OCI-LY3 (cell line): ENCODE results near the gene COPG1.

Experiments used
- H2AFZ ChIP-seq: fragments of 200-600, 300-600 bp; shearing (Covaris generic); 2 replicates; pipeline ENCODE4 v1.6.0; 2014; ENCODE audit warnings: antibody characterized with exemption, low read depth, low read length
- H3K27ac ChIP-seq: fragments of 200-600, 300-600 bp; sonication (generic); 2 replicates; pipeline ENCODE4 v1.5.1; 2014; ENCODE audit warnings: mild to moderate bottlenecking, low read length, moderate library complexity, mixed read lengths
- H3K27me3 ChIP-seq: fragments of 200-600, 300-600 bp; sonication (generic); 2 replicates; pipeline ENCODE4 v1.6.1; 2014; ENCODE audit warnings: low read depth, low read length, mixed read lengths
- H3K36me3 ChIP-seq: fragments of 200-600, 300-600 bp; sonication (generic); replicated peaks from 2 replicates; pipeline ENCODE3; 2014; ENCODE audit warnings: low read depth, low read length, mixed read lengths
- H3K4me1 ChIP-seq: fragments of 300-600, 200-600 bp; sonication (generic); 2 replicates; pipeline ENCODE4 v1.6.1; 2014; ENCODE audit warnings: low read length, mixed read lengths
- H3K4me2 ChIP-seq: fragments of 200-600, 300-600 bp; sonication (generic); 2 replicates; pipeline ENCODE4 v1.6.1; 2014; ENCODE audit warnings: low read length, mixed read lengths
- H3K4me3 ChIP-seq: fragments of 300-600, 200-600 bp; sonication (generic); 2 replicates; pipeline ENCODE4 v1.5.1; 2014; ENCODE audit warnings: antibody characterized with exemption, mild to moderate bottlenecking, low read length, moderate library complexity
- H3K79me2 ChIP-seq: fragments of 300-600, 200-600 bp; shearing (Covaris generic); 2 replicates; pipeline ENCODE4 v1.6.1; 2014; ENCODE audit warnings: mild to moderate bottlenecking, low read length, mixed read lengths
- H3K9ac ChIP-seq: fragments of 300-600, 200-600 bp; shearing (Covaris generic); 2 replicates; pipeline ENCODE4 v1.6.0; 2014; ENCODE audit warnings: mild to moderate bottlenecking, low read length, moderate library complexity
- H3K9me3 ChIP-seq: fragments of 200-600, 300-600 bp; shearing (Covaris generic); 2 replicates; pipeline ENCODE4 v1.6.1; 2014; ENCODE audit warnings: low read length, mixed read lengths; ENCODE audit not compliant: insufficient read depth
- H4K20me1 ChIP-seq: fragments of 200-600, 300-600 bp; sonication (generic); 2 replicates; pipeline ENCODE4 v1.6.1; 2016; ENCODE audit warnings: low read length, mixed read lengths; ENCODE audit not compliant: insufficient read depth
- CTCF ChIP-seq: fragments of 200-600, 300-600 bp; sonication (generic); IDR thresholded peaks from 2 replicates; pipeline ENCODE4 v1.5.1; 2014; ENCODE audit warnings: antibody characterized with exemption, low read length, low read depth
- EZH2phosphoT487 ChIP-seq: fragments of 200-600 bp; shearing (Covaris generic); IDR thresholded peaks from 2 replicates; pipeline ENCODE4 v1.6.1; 2018; ENCODE audit warnings: antibody characterized with exemption, mixed run types, low read depth

Gene COPG1

GRCh38 chr3:129320261-129320660 is 70.9 kb downstream of the COPG1 start:
- no peaks in the 10 kb centered on the region for H3K79me2 ChIP-seq
- no peak for TF ChIP-seq CTCF
- H3K4me2 ChIP-seq: no peak overlapping the region
- H3K9ac ChIP-seq: no peak overlapping the region
- peaks cover 4% of the 10 kb centered on the region; the same call in 1 of the 2 replicates for H3K4me1 ChIP-seq
- H4K20me1 ChIP-seq: no peaks in the 10 kb centered on the region
- H3K27ac ChIP-seq: no peak overlapping the region
- no peak overlapping the region for H2AFZ ChIP-seq
- H3K27me3 ChIP-seq: peaks cover 39% of the 10 kb centered on the region
- no peaks in the 10 kb centered on the region for H3K9me3 ChIP-seq
- no peak overlapping the region for H3K4me3 ChIP-seq
- no peaks in the 10 kb centered on the region for H3K36me3 ChIP-seq

GRCh38 chr3:129320825-129321487 is 71.5 kb downstream of the COPG1 start:
- Histone ChIP-seq H2AFZ (no peak overlapping the region), H3K4me2 (no peak overlapping the region), H3K36me3 (no peaks in the 10 kb centered on the region), H3K27ac (no peak overlapping the region), H3K4me3 (no peak overlapping the region), H3K79me2 (no peaks in the 10 kb centered on the region), H3K27me3 (peaks cover 39% of the 10 kb centered on the region), H3K9ac (no peak overlapping the region), H3K9me3 (no peaks in the 10 kb centered on the region), H4K20me1 (no peaks in the 10 kb centered on the region), H3K4me1 (peaks cover 4% of the 10 kb centered on the region; the same call in 1 of the 2 replicates)
- TF ChIP-seq CTCF: no peak
- TF ChIP-seq EZH2phosphoT487: no peak

DNA sequence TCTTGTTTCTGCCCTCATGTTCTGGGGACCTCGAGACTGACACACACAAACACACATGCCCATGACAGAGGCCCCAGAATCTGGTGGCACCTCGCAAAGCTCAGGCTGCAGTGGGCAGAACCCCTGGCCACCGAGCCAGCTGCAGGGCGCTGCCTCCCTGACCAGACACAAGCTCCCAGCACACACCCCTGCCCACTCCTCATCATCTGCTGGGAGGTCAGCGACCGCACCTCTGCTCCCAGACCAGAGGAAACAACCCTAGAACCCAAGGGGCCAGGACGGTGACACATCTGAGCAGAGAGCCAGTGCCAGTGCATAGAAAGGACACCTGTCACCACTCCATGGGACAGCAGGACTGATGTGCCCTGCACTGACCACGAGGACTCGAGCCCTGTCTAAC is 72.5 kb downstream of the COPG1 start:
- TF ChIP-seq EZH2phosphoT487 (no peak), CTCF (no peak)
- Histone ChIP-seq H3K9me3 (no peaks in the 10 kb centered on the region), H3K36me3 (no peaks in the 10 kb centered on the region), H3K4me3 (no peak overlapping the region), H3K4me1 (peaks cover 4% of the 10 kb centered on the region; the same call in 1 of the 2 replicates), H3K4me2 (no peak overlapping the region), H3K79me2 (no peaks in the 10 kb centered on the region), H4K20me1 (no peaks in the 10 kb centered on the region), H3K27ac (no peak overlapping the region), H3K27me3 (peaks cover 39% of the 10 kb centered on the region), H3K9ac (no peak overlapping the region), H2AFZ (no peak overlapping the region)

DNA sequence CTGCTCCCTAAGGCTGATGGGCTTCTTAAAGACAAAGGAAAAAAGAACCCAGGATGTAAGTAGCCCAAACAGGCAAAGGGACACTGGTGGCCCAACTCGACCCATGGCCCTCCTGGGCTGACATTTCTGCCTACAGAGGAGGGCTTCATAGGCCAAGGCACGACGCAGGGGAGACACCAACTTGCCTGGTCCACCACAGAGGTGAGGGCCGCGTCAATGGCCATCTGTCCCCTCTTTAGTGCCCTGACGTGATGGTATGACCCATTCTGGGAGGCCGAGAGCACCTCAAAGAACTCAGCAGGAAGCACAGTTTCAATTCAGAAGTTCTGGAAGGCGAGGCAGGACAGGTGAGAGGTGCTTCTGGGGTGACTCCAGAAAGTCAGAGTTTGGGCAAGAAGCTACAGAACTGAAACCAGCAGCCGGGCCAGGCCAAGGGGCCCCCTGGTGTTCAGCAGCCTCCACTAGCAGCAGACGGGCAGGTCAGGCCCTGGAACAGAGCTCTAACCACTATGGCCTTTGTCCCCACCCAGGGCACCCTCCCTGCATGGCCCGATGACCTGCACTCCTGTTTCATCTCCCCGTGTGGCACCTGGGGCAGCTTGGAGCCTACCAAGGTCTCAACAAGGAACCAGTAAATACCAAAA is 74.4 kb downstream of the COPG1 start:
- H3K4me1 ChIP-seq: peaks cover 4% of the 10 kb centered on the region; the same call in 1 of the 2 replicates

More for the DNA sequence above, 74.4 kb downstream of the COPG1 start:
- H3K4me3 ChIP-seq: no peak overlapping the region
- peak; percentile 40 for TF ChIP-seq CTCF
- TF ChIP-seq EZH2phosphoT487: no peak
- no peaks in the 10 kb centered on the region for H3K36me3 ChIP-seq
- no peak overlapping the region for H3K27ac ChIP-seq
- H3K9me3 ChIP-seq: no peaks in the 10 kb centered on the region
- 0 out of 2 replicates have a peak overlapping the region, but pooled peaks have one; percentile 3 for H3K4me2 ChIP-seq
- no peak overlapping the region for H2AFZ ChIP-seq
- no peaks in the 10 kb centered on the region for H3K79me2 ChIP-seq
- H3K27me3 ChIP-seq: peaks cover 25% of the 10 kb centered on the region
- no peaks in the 10 kb centered on the region for H4K20me1 ChIP-seq
- no peak overlapping the region for H3K9ac ChIP-seq
